LNCaP clone FGC (cell line): ENCODE data around the gene SORCS2.

Experiments used
- DNase-seq: peaks from one replicate; pipeline ENCODE4 v3.0.0-alpha.2; 2011; ENCODE audit warnings: low read depth
- H3K4me3 ChIP-seq: 2 replicates; pipeline ENCODE4 v1.5.1; 2011; ENCODE audit warnings: mild to moderate bottlenecking, low read depth, low read length, control low read depth
- CTCF ChIP-seq: IDR thresholded peaks from 2 replicates; pipeline ENCODE4 v1.5.1; 2012; ENCODE audit warnings: mild to moderate bottlenecking; ENCODE audit not compliant: control insufficient read depth, insufficient read depth; ENCODE audit errors: extremely low read depth

Gene SORCS2

GRCh38 chr4:7755561-7755960 lies 563.2 kb downstream of the SORCS2 start:
- TF ChIP-seq CTCF, result no peak
- no peak overlapping the region for H3K4me3 ChIP-seq
- no peak for DNase-seq

- no peak for TF ChIP-seq CTCF
- no peak overlapping the region for H3K4me3 ChIP-seq
- DNase-seq, result no peak
Observed at GRCh38 chr4:7756071-7756470, 563.7 kb downstream of the SORCS2 start.

- TF ChIP-seq CTCF, result no peak
- DNase-seq, result no peak
- H3K4me3 ChIP-seq, result no peak overlapping the region
Observed at GRCh38 chr4:7756561-7757355, 564.4 kb downstream of the SORCS2 start.

GRCh38 chr4:7757501-7758471 lies 565.4 kb downstream of the SORCS2 start:
- no peak for TF ChIP-seq CTCF
- peak; percentile 68 for DNase-seq
- H3K4me3 ChIP-seq, result no peak overlapping the region

- no peak overlapping the region for H3K4me3 ChIP-seq
- TF ChIP-seq CTCF, result no peak
- no peak for DNase-seq
Observed at GRCh38 chr4:7758476-7758875, 566.1 kb downstream of the SORCS2 start.

GRCh38 chr4:7759216-7759615 lies 566.9 kb downstream of the SORCS2 start:
- no peak overlapping the region for H3K4me3 ChIP-seq
- DNase-seq, result no peak
- no peak for TF ChIP-seq CTCF
